Coronary artery (tissue), 2 donors: ENCODE data around the gene HASPIN.
A peak's percentile ranks its signal among the peaks of the same experiment; 100 is the strongest.

Experiments
- DNase-seq: peaks from one replicate; pipeline ENCODE4 v3.0.0-alpha.2; 2017; ENCODE audit warnings: low spot score
- H3K27ac ChIP-seq, 2 donors: fragments of 200-600 bp; sonication (generic); one replicate each; pipeline ENCODE4 v1.5.1; 2016 to 2019
- H3K4me3 ChIP-seq: fragments of 200-600 bp; sonication (generic); 2 replicates; pipeline ENCODE4 v1.5.1; 2016; ENCODE audit warnings: mild to moderate bottlenecking, moderate library complexity
- TF ChIP-seq, protein P1 (sequence below): fragments of 200-600 bp; sonication (generic); IDR thresholded peaks from one replicate; pipeline ENCODE4 v1.5.1; 2019; ENCODE audit warnings: antibody characterized with exemption

The HASPIN gene

DNA sequence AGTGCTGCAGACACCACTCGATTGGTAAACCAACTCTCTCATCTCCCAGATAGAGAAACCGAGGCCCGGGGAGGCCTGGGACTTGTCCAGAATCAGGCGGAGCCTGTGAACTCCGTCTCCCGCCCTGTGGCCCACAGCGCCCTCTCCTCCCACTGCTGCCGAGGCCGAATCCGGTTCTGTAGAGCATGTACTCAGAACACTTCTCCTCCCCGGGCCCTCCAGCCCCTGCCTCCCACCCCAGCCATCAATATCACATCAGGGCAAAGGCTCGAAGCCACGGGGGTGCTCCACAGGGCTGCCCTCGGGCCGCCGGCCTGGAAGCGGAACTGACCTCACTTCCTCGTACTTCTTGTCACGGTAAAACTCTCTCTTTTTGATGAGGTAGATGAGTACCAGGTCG is 42.1 kb upstream of the HASPIN start:
- H3K27ac ChIP-seq = no peak overlapping the region
- TF ChIP-seq, protein P1, sequence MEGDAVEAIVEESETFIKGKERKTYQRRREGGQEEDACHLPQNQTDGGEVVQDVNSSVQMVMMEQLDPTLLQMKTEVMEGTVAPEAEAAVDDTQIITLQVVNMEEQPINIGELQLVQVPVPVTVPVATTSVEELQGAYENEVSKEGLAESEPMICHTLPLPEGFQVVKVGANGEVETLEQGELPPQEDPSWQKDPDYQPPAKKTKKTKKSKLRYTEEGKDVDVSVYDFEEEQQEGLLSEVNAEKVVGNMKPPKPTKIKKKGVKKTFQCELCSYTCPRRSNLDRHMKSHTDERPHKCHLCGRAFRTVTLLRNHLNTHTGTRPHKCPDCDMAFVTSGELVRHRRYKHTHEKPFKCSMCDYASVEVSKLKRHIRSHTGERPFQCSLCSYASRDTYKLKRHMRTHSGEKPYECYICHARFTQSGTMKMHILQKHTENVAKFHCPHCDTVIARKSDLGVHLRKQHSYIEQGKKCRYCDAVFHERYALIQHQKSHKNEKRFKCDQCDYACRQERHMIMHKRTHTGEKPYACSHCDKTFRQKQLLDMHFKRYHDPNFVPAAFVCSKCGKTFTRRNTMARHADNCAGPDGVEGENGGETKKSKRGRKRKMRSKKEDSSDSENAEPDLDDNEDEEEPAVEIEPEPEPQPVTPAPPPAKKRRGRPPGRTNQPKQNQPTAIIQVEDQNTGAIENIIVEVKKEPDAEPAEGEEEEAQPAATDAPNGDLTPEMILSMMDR = no peak
- H3K4me3 ChIP-seq = no peak overlapping the region
- no peak for DNase-seq

DNA sequence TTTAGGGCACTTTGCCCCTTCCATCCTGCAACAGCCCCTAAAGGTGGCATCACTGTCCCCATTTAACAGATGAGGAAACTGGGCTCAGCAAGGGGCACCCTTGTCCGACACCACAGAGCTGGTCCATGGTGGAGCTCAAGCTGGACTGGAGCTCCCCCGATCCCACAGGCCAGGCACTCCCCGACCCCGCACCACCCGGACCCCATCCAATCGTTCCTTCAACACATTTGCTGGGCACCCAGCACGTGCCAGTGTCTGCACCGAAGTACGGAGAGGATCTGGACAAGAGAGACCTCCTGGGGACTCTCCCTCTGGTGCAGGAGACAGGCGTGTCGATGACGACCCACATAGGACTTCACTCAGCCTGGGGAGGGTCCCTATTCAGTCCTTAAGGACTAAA is 41.7 kb upstream of the HASPIN start:
- TF ChIP-seq, protein P1 = no peak
- H3K27ac ChIP-seq = no peak overlapping the region
- no peak overlapping the region for H3K4me3 ChIP-seq
- no peak for DNase-seq

DNA sequence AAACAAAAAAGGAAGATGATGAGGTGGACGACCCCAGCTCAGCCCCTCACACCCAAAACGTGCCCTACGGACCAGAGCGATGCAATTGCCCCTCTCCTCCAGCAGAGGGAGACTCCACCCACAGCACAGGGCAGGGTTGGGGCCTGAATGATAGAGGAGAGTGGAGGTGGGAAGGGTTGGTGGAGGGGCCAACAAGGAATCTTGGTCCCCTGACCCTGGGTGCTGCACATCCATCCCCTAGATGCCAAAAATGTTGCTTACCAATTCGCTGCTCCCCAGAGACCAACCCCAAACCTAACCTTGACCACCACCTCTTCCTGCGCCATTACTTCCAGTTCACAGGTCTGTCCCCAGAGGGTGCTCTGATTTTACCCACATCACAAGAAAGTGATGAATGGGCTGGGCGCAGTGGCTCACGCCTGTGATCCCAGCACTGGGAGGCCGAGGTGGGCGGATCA is 40.6 kb upstream of the HASPIN start:
- DNase-seq = no peak
- H3K4me3 ChIP-seq = no peak overlapping the region
- H3K27ac ChIP-seq = no peak overlapping the region
- TF ChIP-seq, protein P1 = peak; percentile 80

DNA sequence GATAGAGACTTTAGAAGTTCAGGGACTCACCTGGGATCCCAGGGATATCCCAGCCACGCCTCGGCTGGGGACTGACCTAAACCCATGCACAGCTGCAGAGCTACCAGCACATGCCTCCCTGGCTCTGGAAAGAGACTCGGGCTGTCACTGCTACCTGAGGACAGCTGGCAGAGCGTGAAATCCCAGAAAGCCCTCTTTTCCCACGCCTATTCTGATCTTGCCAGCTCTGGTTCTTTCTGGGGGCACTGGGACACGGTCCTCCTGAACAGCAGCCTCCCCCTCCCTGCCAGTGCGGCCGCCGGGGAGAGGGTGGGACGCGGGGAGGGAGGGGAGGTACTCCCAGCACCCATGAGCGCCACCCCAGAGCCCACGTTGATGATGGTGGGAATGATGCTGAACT is 38.5 kb upstream of the HASPIN start:
- DNase-seq = no peak
- Histone ChIP-seq H3K4me3 (no peak overlapping the region), H3K27ac (no peak overlapping the region)
- TF ChIP-seq, protein P1 = no peak

DNA sequence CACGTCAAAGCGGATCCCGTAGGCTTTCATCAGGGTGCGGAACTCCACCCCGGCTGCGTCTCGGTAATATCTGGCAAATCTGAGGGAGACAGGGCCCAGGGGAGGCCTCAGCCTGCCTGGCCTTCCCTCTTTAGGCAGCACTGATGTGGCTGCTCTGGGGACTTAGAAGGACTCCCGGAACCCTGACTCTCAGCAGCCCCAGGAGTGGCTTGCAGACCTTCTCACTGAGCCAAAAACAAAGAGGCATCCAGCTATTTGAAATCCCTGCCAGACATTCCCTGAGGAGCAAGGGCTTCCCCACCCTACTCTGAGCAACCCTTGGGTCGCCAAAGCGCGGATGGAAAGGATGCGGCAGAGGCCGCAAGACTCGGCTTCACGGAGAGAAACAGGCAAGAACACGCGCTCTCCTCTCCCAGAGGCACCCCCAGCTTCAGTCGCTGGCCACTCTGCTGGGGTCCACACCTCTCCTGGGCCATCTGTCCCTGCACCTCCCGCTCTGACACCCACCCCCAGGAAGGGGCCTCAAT is 35.6 kb upstream of the HASPIN start:
- no peak for DNase-seq
- no peak overlapping the region for H3K27ac ChIP-seq
- TF ChIP-seq, protein P1 = no peak
- no peak overlapping the region for H3K4me3 ChIP-seq

DNA sequence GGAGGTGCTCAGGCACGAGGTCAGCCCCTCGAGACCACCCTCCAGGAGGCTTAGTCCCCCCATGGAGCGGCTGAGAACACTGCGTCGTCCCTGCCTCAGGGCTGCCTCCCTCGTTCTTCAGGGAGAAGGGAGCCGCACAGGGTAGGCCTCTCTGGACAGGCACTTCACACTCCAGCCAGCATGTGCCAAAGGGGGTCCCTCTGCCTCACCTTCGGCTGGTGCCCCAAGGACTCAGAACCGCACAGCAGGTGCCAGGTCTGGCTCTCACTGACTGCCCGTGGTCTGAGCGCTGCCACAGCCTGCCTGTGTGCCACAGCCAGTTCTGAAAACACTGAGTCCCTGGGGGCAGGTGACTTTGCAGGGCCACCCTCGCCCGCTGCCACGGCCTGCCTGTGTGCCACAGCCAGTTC is 34.8 kb upstream of the HASPIN start:
- Histone ChIP-seq H3K27ac (no peak overlapping the region), H3K4me3 (no peak overlapping the region)
- TF ChIP-seq, protein P1 = no peak
- DNase-seq = no peak

DNA sequence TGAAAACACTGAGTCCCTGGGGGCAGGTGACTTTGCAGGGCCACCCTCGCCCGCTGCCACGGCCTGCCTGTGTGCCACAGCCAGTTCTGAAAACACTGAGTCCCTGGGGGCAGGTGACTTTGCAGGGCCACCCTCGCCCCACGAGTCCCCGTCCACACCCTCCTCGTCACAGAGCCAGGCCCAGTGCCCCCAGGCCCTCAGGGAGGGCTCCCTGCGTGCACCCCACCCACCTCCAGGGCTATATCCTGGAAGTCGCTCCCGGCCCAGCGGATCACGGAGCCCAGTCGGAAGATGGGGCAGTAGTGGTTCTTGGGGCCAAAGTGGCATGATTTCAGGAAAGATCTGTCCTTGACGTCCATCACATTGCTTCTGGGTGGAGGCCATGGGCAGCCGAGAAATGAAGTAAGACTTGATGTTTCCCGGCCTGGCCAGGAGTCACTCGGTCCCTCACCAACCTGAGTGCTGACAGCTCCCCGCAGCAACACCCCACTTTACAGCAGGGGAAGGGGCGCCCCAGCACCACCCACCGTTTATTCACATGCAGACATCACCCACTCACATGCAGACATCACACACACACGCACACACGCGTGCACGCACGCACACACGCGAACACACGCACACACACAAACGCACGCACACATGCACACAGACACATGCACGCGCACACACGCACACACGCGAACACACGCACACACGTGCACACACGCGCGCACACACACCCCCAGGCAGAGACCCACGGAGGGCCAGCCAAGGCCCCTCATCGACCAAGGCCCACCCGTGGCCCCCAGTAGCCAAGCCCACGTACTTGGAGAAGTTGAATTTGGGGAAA is 34.2 kb upstream of the HASPIN start:
- TF ChIP-seq, protein P1 = no peak
- DNase-seq = peak; percentile 61
- Histone ChIP-seq H3K4me3 (no peak overlapping the region), H3K27ac (no peak overlapping the region)
